Stimulated activated CD8-positive, alpha-beta memory T cell treated with anti-CD3 and anti-CD28 coated beads, Interleukin-7, amount 100 ng/mL, for 4 hours (primary cell): Measurements from ENCODE around the gene LDB3.

ENCODE experiments used
- DNase-seq, 2 donors: peaks; one replicate each; pipeline ENCODE4 v3.0.0-alpha.2; 2020; ENCODE audit warnings: low read depth in 2 of 2

LDB3 gene

GRCh38 chr10:86685893-86686632 is 17.8 kb downstream of the LDB3 start:
- no peak for DNase-seq

- DNase-seq = no peak
Measured at GRCh38 chr10:86686972-86687371, 18.7 kb downstream of the LDB3 start.

- DNase-seq = no peak
Measured at GRCh38 chr10:86687750-86688149, 19.4 kb downstream of the LDB3 start.

GRCh38 chr10:86688398-86688921 is 20.1 kb downstream of the LDB3 start:
- DNase-seq = peak in 1 of 2 donors; percentile 16

GRCh38 chr10:86689146-86689545 is 20.8 kb downstream of the LDB3 start:
- no peak for DNase-seq

- no peak for DNase-seq
Measured at GRCh38 chr10:86690231-86690630, 21.9 kb downstream of the LDB3 start.

GRCh38 chr10:86690657-86691084 is 22.4 kb downstream of the LDB3 start:
- no peak for DNase-seq

GRCh38 chr10:86691333-86692022 is 23.2 kb downstream of the LDB3 start:
- DNase-seq = no peak

GRCh38 chr10:86692023-86692514 is 23.8 kb downstream of the LDB3 start:
- no peak for DNase-seq

- DNase-seq = no peak
Measured at GRCh38 chr10:86692664-86693063, 24.4 kb downstream of the LDB3 start.

GRCh38 chr10:86693275-86693674 is 25.0 kb downstream of the LDB3 start:
- DNase-seq = no peak

- DNase-seq = peak in 1 of 2 donors; percentile 14
Measured at GRCh38 chr10:86693721-86694369, 25.5 kb downstream of the LDB3 start.

- DNase-seq = no peak
Measured at GRCh38 chr10:86698207-86698940, 30.1 kb downstream of the LDB3 start.

GRCh38 chr10:86699125-86699524 is 30.8 kb downstream of the LDB3 start:
- DNase-seq = no peak

- DNase-seq = no peak
Measured at GRCh38 chr10:86699541-86699940, 31.2 kb downstream of the LDB3 start.

- DNase-seq = no peak
Measured at GRCh38 chr10:86699991-86700840, 31.9 kb downstream of the LDB3 start.

- no peak for DNase-seq
Measured at GRCh38 chr10:86700851-86701617, 32.7 kb downstream of the LDB3 start.

- DNase-seq = no peak
Measured at GRCh38 chr10:86703176-86703575, 34.9 kb downstream of the LDB3 start.

- DNase-seq = no peak
Measured at GRCh38 chr10:86705139-86705538, 36.8 kb downstream of the LDB3 start.

- DNase-seq = no peak
Measured at GRCh38 chr10:86705905-86706304, 37.6 kb downstream of the LDB3 start.
